ENCODE results near the gene FAM89B.

Gene FAM89B

DNA sequence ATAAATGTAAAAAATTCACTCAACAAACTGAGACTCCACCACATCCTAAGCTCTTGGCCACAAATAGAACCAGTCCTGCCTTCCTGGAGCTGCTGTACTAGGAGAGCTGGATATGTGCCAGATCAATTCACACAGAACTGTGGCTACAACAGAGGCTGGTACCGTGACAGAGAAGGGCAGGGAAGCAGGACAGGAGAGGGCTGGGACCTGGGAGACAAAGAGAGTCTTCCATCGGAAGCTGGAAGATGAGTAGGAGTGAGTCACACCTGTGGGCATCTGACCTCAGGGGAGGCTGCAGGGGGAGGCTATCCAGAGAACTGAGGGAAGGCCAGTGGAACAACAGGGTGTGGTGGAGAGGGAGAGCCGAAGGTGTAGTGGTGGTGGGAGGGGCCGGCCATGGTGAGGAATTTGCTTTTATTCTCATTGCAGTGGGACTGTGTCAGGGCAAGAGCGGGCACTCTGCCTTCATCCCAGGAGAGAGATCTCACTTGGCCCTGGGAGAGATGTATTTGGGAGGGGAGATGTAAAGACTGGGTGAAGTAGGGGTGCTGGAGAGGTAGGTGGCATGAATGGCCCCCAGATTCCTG, 12.3 kb upstream of the FAM89B start:
- H3K36me3 ChIP-seq (replicated peaks in 1 of 2; ENCODE audit: control insufficient read depth in 2 of 2, insufficient read depth in 2 of 2, low read length in 2 of 2) = no peaks in the 10 kb centered on the region
- WGBS, 2 donors (ENCODE audit: extremely low coverage in 2 of 2, insufficient read length in 2 of 2, insufficient replicate concordance in 1 of 2) = no CpG with 5 or more reads among the region's 5 CpGs
- H3K4me3 ChIP-seq (ENCODE audit: low read length in 2 of 2) = no peak overlapping the region
- peak overlapping the region; percentile 76 for H2AK5ac ChIP-seq (ENCODE audit: low read depth, low read length)
- H3K23ac ChIP-seq (ENCODE audit: low read depth, low read length, poor library complexity) = no peak overlapping the region
- H3K4me2 ChIP-seq (ENCODE audit: insufficient read depth, low read length, poor library complexity, severe bottlenecking) = no peak overlapping the region
- peaks cover 32 to 44% of the 10 kb centered on the region in 2 donors for H3K4me1 ChIP-seq (ENCODE audit: control insufficient read depth in 2 of 2, insufficient read depth in 1 of 2, low read depth in 1 of 2, low read length in 2 of 2)
- H4K8ac ChIP-seq (ENCODE audit: low read depth, low read length) = no peak overlapping the region
- peak overlapping the region; percentile 2 for H2BK12ac ChIP-seq (ENCODE audit: low read length)
- H3K79me1 ChIP-seq (ENCODE audit: low read depth, low read length) = no peaks in the 10 kb centered on the region
- peaks cover 0 to 1% (median 0%) of the 10 kb centered on the region in 3 experiments for H3K27me3 ChIP-seq (ENCODE audit: control insufficient read depth in 3 of 3, insufficient read depth in 3 of 3, low read depth in 1 of 3, low read length in 3 of 3)
- peak overlapping the region; percentile 13 for H3K27ac ChIP-seq (replicated peaks; ENCODE audit: low read length)
- no peak overlapping the region for H2BK120ac ChIP-seq (ENCODE audit: low read depth, low read length)
- H2BK5ac ChIP-seq (ENCODE audit: low read length) = peak overlapping the region; percentile 14
- H3K14ac ChIP-seq (ENCODE audit: low read length) = no peak overlapping the region
- no peak overlapping the region for H2AFZ ChIP-seq (ENCODE audit: low read length)
- H3K4ac ChIP-seq (ENCODE audit: low read length) = no peak overlapping the region
- peak overlapping the region; percentile 11 for H3K18ac ChIP-seq (ENCODE audit: low read length)
- H3K9ac ChIP-seq (ENCODE audit: low read depth, low read length, poor library complexity) = no peak overlapping the region
- no peak overlapping the region for H4K91ac ChIP-seq (ENCODE audit: low read depth, low read length, poor library complexity)
- H2BK15ac ChIP-seq (ENCODE audit: low read length) = peak overlapping the region; percentile 88
- no peak for DNase-seq (ENCODE audit: low spot score)
- no peaks in the 10 kb centered on the region for H3K9me3 ChIP-seq (replicated peaks in 1 of 2; ENCODE audit: control insufficient read depth in 2 of 2, insufficient read depth in 1 of 2, low read depth in 1 of 2, low read length in 2 of 2)

DNA sequence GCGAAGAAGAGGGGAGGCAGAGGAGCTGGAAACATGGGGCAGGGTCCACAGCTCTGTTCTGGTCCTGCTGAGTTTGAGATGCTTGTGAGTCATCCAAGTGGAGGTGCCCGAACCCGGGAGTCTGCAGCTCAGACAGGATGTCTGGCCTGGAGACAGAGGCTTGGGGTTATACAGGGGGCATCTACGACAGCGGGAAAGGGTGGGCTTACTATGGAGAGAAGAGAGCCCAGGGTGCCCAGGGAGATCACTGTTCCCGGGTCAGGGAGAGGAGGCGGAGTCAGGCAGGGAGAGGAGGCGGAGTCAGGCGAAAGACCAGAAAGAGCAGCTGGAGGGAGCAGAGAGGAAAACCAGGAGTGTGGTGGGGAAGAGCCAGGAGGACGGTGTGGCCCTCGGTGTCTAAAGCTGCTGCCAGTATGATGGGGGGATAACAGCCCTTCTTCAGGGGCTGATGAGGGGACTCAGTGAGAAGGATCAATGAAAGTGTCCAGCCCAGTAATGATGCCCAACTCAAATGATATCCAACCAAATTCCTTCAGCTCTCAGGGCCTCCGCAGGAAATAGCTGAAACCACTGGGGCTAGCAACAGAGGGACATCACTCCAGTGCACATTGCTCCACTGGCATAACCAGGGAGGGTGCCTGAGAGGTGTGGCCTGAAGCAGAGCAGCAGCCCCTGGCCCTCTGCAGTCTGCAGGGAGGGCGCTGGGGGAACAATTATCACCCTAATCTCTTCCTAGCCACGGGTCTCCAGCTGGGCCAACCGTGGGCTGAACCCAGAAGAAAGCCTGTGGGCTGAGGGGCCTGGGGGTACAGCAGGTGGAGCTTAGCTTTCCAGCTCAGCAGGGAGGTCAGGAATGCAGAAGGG, 11.6 kb upstream of the FAM89B start:
- peak overlapping the region; percentile 14 for H2BK5ac ChIP-seq (ENCODE audit: low read length)
- H3K9me3 ChIP-seq (replicated peaks in 1 of 2; ENCODE audit: control insufficient read depth in 2 of 2, insufficient read depth in 1 of 2, low read depth in 1 of 2, low read length in 2 of 2) = no peaks in the 10 kb centered on the region
- no peaks in the 10 kb centered on the region for H3K79me1 ChIP-seq (ENCODE audit: low read depth, low read length)
- H3K4me1 ChIP-seq (ENCODE audit: control insufficient read depth in 2 of 2, insufficient read depth in 1 of 2, low read depth in 1 of 2, low read length in 2 of 2) = peaks cover 32 to 38% of the 10 kb centered on the region in 2 donors
- H2BK15ac ChIP-seq (ENCODE audit: low read length) = no peak overlapping the region
- peak overlapping the region; percentile 47 for H3K27ac ChIP-seq (replicated peaks; ENCODE audit: low read length)
- H3K4me2 ChIP-seq (ENCODE audit: insufficient read depth, low read length, poor library complexity, severe bottlenecking) = peak overlapping the region; percentile 27
- peak overlapping the region in 1 of 2 donors; percentile 4 for H3K4me3 ChIP-seq (ENCODE audit: low read length in 2 of 2)
- H3K27me3 ChIP-seq (ENCODE audit: control insufficient read depth in 3 of 3, insufficient read depth in 3 of 3, low read depth in 1 of 3, low read length in 3 of 3) = no peaks in the 10 kb centered on the region
- no peak overlapping the region for H3K9ac ChIP-seq (ENCODE audit: low read depth, low read length, poor library complexity)
- H3K36me3 ChIP-seq (replicated peaks in 1 of 2; ENCODE audit: control insufficient read depth in 2 of 2, insufficient read depth in 2 of 2, low read length in 2 of 2) = no peaks in the 10 kb centered on the region
- H2BK120ac ChIP-seq (ENCODE audit: low read depth, low read length) = no peak overlapping the region
- H2BK12ac ChIP-seq (ENCODE audit: low read length) = no peak overlapping the region
- DNase-seq (ENCODE audit: low spot score) = no peak
- H3K4ac ChIP-seq (ENCODE audit: low read length) = no peak overlapping the region
- peak overlapping the region; percentile 88 for H2AFZ ChIP-seq (ENCODE audit: low read length)
- no peak overlapping the region for H2AK5ac ChIP-seq (ENCODE audit: low read depth, low read length)
- H3K18ac ChIP-seq (ENCODE audit: low read length) = peak overlapping the region; percentile 29
- no peak overlapping the region for H3K23ac ChIP-seq (ENCODE audit: low read depth, low read length, poor library complexity)
- WGBS, 2 donors (ENCODE audit: extremely low coverage in 2 of 2, insufficient read length in 2 of 2, insufficient replicate concordance in 1 of 2) = no CpG with 5 or more reads among the region's 15 CpGs
- no peak overlapping the region for H4K91ac ChIP-seq (ENCODE audit: low read depth, low read length, poor library complexity)
- no peak overlapping the region for H4K8ac ChIP-seq (ENCODE audit: low read depth, low read length)
- no peak overlapping the region for H3K14ac ChIP-seq (ENCODE audit: low read length)

DNA sequence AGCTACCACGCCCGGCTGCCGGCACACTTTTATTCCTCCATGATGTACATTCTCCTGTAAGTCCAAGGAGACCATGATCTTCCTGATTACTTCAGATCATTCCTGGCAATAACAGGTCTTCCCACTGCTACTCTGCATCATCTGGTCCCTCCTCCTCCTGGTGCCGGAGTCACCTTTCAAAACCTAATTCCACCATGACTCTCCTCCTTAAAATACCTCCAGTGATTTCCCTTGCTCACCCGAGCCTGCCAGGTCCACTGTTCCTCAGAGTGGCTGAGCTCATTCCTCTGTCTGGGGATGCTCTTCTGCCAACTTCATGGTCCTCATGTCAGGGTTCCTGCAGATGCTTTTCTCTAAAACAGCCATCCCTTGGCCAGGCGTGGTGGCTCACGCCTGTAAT, 10.3 kb upstream of the FAM89B start:
- Histone ChIP-seq H2BK120ac (ENCODE audit: low read depth, low read length) (no peak overlapping the region), H3K36me3 (replicated peaks in 1 of 2; ENCODE audit: control insufficient read depth in 2 of 2, insufficient read depth in 2 of 2, low read length in 2 of 2) (no peaks in the 10 kb centered on the region), H3K14ac (ENCODE audit: low read length) (no peak overlapping the region), H3K18ac (ENCODE audit: low read length) (no peak overlapping the region), H2BK5ac (ENCODE audit: low read length) (no peak overlapping the region), H4K91ac (ENCODE audit: low read depth, low read length, poor library complexity) (no peak overlapping the region), H3K4me1 (ENCODE audit: control insufficient read depth in 2 of 2, insufficient read depth in 1 of 2, low read depth in 1 of 2, low read length in 2 of 2) (peaks cover 30 to 32% of the 10 kb centered on the region in 2 donors), H3K9me3 (replicated peaks in 1 of 2; ENCODE audit: control insufficient read depth in 2 of 2, insufficient read depth in 1 of 2, low read depth in 1 of 2, low read length in 2 of 2) (no peaks in the 10 kb centered on the region), H2AK5ac (ENCODE audit: low read depth, low read length) (no peak overlapping the region), H3K4ac (ENCODE audit: low read length) (no peak overlapping the region), H3K4me2 (ENCODE audit: insufficient read depth, low read length, poor library complexity, severe bottlenecking) (no peak overlapping the region), H4K8ac (ENCODE audit: low read depth, low read length) (no peak overlapping the region), H3K79me1 (ENCODE audit: low read depth, low read length) (no peaks in the 10 kb centered on the region), H2AFZ (ENCODE audit: low read length) (no peak overlapping the region), H2BK15ac (ENCODE audit: low read length) (no peak overlapping the region), H3K27me3 (ENCODE audit: control insufficient read depth in 3 of 3, insufficient read depth in 3 of 3, low read depth in 1 of 3, low read length in 3 of 3) (no peaks in the 10 kb centered on the region), H3K27ac (replicated peaks; ENCODE audit: low read length) (no peak overlapping the region), H2BK12ac (ENCODE audit: low read length) (no peak overlapping the region), H3K4me3 (ENCODE audit: low read length in 2 of 2) (no peak overlapping the region), H3K23ac (ENCODE audit: low read depth, low read length, poor library complexity) (no peak overlapping the region), H3K9ac (ENCODE audit: low read depth, low read length, poor library complexity) (no peak overlapping the region)
- DNase-seq (ENCODE audit: low spot score) = no peak
- no CpG with 5 or more reads among the region's 7 CpGs for WGBS, 2 donors (ENCODE audit: extremely low coverage in 2 of 2, insufficient read length in 2 of 2, insufficient replicate concordance in 1 of 2)

GRCh38 chr11:65562788-65563187, 9.6 kb upstream of the FAM89B start:
- no peaks in the 10 kb centered on the region for H3K79me1 ChIP-seq (ENCODE audit: low read depth, low read length)

More at GRCh38 chr11:65562788-65563187, 9.6 kb upstream of the FAM89B start:
- H3K18ac ChIP-seq (ENCODE audit: low read length) = no peak overlapping the region
- H2AK5ac ChIP-seq (ENCODE audit: low read depth, low read length) = no peak overlapping the region
- no peak overlapping the region for H2BK15ac ChIP-seq (ENCODE audit: low read length)
- H2BK12ac ChIP-seq (ENCODE audit: low read length) = no peak overlapping the region
- H3K4me1 ChIP-seq (ENCODE audit: control insufficient read depth in 2 of 2, insufficient read depth in 1 of 2, low read depth in 1 of 2, low read length in 2 of 2) = peaks cover 27 to 28% of the 10 kb centered on the region in 2 donors
- H2AFZ ChIP-seq (ENCODE audit: low read length) = no peak overlapping the region
- H3K27ac ChIP-seq (replicated peaks; ENCODE audit: low read length) = no peak overlapping the region
- H3K4me2 ChIP-seq (ENCODE audit: insufficient read depth, low read length, poor library complexity, severe bottlenecking) = no peak overlapping the region
- H3K27me3 ChIP-seq (ENCODE audit: control insufficient read depth in 3 of 3, insufficient read depth in 3 of 3, low read depth in 1 of 3, low read length in 3 of 3) = no peaks in the 10 kb centered on the region
- H3K9me3 ChIP-seq (replicated peaks in 1 of 2; ENCODE audit: control insufficient read depth in 2 of 2, insufficient read depth in 1 of 2, low read depth in 1 of 2, low read length in 2 of 2) = no peaks in the 10 kb centered on the region
- no peak overlapping the region for H2BK120ac ChIP-seq (ENCODE audit: low read depth, low read length)
- no peak overlapping the region for H3K9ac ChIP-seq (ENCODE audit: low read depth, low read length, poor library complexity)
- no peaks in the 10 kb centered on the region for H3K36me3 ChIP-seq (replicated peaks in 1 of 2; ENCODE audit: control insufficient read depth in 2 of 2, insufficient read depth in 2 of 2, low read length in 2 of 2)
- no peak for DNase-seq (ENCODE audit: low spot score)
- H3K4ac ChIP-seq (ENCODE audit: low read length) = no peak overlapping the region
- no peak overlapping the region for H3K4me3 ChIP-seq (ENCODE audit: low read length in 2 of 2)
- WGBS, 2 donors (ENCODE audit: extremely low coverage in 2 of 2, insufficient read length in 2 of 2, insufficient replicate concordance in 1 of 2) = no CpG with 5 or more reads among the region's 9 CpGs
- H2BK5ac ChIP-seq (ENCODE audit: low read length) = no peak overlapping the region
- H4K8ac ChIP-seq (ENCODE audit: low read depth, low read length) = no peak overlapping the region
- H4K91ac ChIP-seq (ENCODE audit: low read depth, low read length, poor library complexity) = no peak overlapping the region
- no peak overlapping the region for H3K14ac ChIP-seq (ENCODE audit: low read length)
- no peak overlapping the region for H3K23ac ChIP-seq (ENCODE audit: low read depth, low read length, poor library complexity)
